Measurements from ENCODE around the gene RNF135.

- TF ChIP-seq CTCF (IDR thresholded peaks at IDR 0.05) (no peak), POLR2A (IDR thresholded peaks at IDR 0.05) (no peak), POLR2AphosphoS5 (IDR thresholded peaks at IDR 0.05) (no peak), EP300 (IDR thresholded peaks at IDR 0.05) (no peak)
Observed at GRCh38 chr17:30921544-30922196, 49.2 kb upstream of the RNF135 start, which contains the start of gene ADAP2.
